Ishikawa (cell line): ENCODE results near the gene PTPRU.

Source experiments
- CEBPB ChIP-seq: IDR thresholded peaks from 2 replicates; pipeline ENCODE4 v1.6.1; 2012
- CREB1 ChIP-seq: IDR thresholded peaks from 2 replicates; pipeline ENCODE4 v1.6.1; 2012; ENCODE audit warnings: low read depth
- EGR1 ChIP-seq: IDR thresholded peaks from 2 replicates; pipeline ENCODE4 v1.6.1; 2012
- EP300 ChIP-seq: IDR thresholded peaks from 2 replicates; pipeline ENCODE4 v1.6.1; 2012; ENCODE audit warnings: borderline replicate concordance
- FOXM1 ChIP-seq: IDR thresholded peaks from 2 replicates; pipeline ENCODE4 v1.6.1; 2012; ENCODE audit warnings: low read depth, borderline replicate concordance
- NFIC ChIP-seq: IDR thresholded peaks from 2 replicates; pipeline ENCODE4 v1.6.1; 2012
- RAD21 ChIP-seq: IDR thresholded peaks from 2 replicates; pipeline ENCODE4 v1.6.1; 2012; ENCODE audit warnings: low read depth
- TAF1 ChIP-seq: IDR thresholded peaks from 2 replicates; pipeline ENCODE4 v1.6.1; 2012; ENCODE audit warnings: low read depth, mild to moderate bottlenecking
- TCF12 ChIP-seq: IDR thresholded peaks from 2 replicates; pipeline ENCODE4 v1.6.1; 2012; ENCODE audit warnings: low read depth
- TEAD4 ChIP-seq: IDR thresholded peaks from 2 replicates; pipeline ENCODE4 v1.6.1; 2012
- YY1 ChIP-seq: IDR thresholded peaks from 2 replicates; pipeline ENCODE4 v1.6.1; 2012; ENCODE audit warnings: low read depth
- ZBTB7A ChIP-seq: IDR thresholded peaks from 2 replicates; pipeline ENCODE4 v1.6.1; 2012; ENCODE audit warnings: low read depth
- TF ChIP-seq, protein P1 (sequence below): IDR thresholded peaks from 2 replicates; pipeline ENCODE4 v1.6.1; 2012; ENCODE audit warnings: low read depth, mild to moderate bottlenecking
- TF ChIP-seq, protein P2 (sequence below): IDR thresholded peaks from 2 replicates; pipeline ENCODE4 v1.6.1; 2012
- TF ChIP-seq, protein P3 (sequence below): IDR thresholded peaks from 2 replicates; pipeline ENCODE4 v1.6.1; 2012

Gene PTPRU

DNA sequence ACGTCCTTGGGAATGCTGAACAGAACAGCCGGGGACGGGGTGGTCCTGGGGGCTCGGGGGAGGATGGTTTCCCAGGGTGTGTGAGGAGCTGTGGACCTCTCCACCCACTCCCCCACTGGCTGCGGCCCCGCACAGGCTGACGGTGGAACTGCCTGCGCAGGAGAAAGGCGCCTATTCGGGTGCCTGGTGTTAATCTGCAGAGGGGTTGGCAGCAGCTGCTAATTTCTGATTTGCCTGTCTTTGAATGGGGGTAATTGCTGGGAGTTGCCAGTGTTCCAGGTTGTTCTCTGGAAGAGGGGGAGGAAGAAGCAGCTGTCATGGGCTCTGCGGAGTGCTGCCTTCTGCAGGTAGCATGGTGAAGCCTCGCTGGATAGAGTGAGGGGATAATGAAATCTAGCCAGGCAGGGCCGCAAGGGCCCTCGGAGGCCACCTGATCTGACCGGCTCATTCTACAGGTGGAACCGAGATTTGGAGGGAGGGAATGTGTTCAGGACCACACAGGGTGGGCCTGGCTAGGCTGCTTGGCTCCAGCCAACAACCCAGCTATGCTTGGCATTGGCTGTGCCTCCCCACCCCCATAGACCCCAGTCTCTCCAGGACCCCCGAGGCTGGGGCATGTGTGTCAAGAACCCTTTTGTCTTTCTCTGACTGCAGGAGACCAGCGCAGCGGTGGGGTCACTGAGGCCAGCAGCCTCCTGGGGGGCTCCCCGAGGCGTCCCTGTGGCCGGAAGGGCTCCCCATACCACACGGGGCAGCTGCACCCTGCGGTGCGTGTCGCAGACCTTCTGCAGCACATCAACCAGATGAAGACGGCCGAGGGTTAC is 67.1 kb downstream of the PTPRU start:
- no peak for TF ChIP-seq EP300
- TF ChIP-seq YY1 = no peak
- TF ChIP-seq, protein P1, sequence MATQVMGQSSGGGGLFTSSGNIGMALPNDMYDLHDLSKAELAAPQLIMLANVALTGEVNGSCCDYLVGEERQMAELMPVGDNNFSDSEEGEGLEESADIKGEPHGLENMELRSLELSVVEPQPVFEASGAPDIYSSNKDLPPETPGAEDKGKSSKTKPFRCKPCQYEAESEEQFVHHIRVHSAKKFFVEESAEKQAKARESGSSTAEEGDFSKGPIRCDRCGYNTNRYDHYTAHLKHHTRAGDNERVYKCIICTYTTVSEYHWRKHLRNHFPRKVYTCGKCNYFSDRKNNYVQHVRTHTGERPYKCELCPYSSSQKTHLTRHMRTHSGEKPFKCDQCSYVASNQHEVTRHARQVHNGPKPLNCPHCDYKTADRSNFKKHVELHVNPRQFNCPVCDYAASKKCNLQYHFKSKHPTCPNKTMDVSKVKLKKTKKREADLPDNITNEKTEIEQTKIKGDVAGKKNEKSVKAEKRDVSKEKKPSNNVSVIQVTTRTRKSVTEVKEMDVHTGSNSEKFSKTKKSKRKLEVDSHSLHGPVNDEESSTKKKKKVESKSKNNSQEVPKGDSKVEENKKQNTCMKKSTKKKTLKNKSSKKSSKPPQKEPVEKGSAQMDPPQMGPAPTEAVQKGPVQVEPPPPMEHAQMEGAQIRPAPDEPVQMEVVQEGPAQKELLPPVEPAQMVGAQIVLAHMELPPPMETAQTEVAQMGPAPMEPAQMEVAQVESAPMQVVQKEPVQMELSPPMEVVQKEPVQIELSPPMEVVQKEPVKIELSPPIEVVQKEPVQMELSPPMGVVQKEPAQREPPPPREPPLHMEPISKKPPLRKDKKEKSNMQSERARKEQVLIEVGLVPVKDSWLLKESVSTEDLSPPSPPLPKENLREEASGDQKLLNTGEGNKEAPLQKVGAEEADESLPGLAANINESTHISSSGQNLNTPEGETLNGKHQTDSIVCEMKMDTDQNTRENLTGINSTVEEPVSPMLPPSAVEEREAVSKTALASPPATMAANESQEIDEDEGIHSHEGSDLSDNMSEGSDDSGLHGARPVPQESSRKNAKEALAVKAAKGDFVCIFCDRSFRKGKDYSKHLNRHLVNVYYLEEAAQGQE = no peak
- TF ChIP-seq RAD21 = no peak
- TF ChIP-seq, protein P2, sequence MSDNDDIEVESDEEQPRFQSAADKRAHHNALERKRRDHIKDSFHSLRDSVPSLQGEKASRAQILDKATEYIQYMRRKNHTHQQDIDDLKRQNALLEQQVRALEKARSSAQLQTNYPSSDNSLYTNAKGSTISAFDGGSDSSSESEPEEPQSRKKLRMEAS = no peak
- no peak for TF ChIP-seq CEBPB
- no peak for TF ChIP-seq TEAD4
- TF ChIP-seq CREB1 = no peak
- TF ChIP-seq NFIC = no peak

DNA sequence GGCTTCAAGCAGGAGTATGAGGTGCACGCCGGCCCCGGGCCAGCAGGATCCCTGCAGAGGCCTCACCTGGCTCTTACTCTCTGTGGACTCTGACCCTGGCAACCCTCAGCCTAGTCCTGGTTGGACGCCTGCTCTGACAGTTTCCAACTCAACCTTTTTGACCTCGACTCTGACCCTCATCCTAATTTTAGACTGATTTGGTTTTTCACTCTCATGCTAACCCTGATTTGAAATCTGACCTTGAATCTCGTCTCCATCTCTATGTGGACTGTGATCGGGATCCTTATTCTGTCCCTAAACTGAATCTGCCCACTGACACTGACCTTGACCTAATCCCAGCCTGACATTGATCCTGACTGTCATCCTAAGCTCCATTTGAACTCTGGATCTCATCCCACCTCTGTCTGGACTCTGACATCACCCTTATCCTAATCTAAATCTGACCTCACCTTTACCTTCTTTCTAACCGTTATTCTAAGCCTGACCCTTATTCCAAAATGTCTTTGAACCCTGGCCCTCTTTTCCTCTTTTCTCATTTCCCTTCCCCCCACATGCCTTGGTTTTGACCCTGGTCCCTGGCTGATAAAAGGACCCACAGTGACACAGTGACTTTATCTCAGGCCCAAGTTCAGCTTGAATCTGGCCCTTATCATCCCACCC is 67.8 kb downstream of the PTPRU start:
- TF ChIP-seq EGR1 = no peak
- TF ChIP-seq, protein P3, sequence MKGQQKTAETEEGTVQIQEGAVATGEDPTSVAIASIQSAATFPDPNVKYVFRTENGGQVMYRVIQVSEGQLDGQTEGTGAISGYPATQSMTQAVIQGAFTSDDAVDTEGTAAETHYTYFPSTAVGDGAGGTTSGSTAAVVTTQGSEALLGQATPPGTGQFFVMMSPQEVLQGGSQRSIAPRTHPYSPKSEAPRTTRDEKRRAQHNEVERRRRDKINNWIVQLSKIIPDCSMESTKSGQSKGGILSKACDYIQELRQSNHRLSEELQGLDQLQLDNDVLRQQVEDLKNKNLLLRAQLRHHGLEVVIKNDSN = no peak
- no peak for TF ChIP-seq YY1
- no peak for TF ChIP-seq FOXM1
- TF ChIP-seq ZBTB7A = no peak
- TF ChIP-seq TEAD4 = no peak
- TF ChIP-seq TAF1 = no peak
- TF ChIP-seq, protein P2 = no peak
- no peak for TF ChIP-seq NFIC
- TF ChIP-seq CREB1 = no peak
- no peak for TF ChIP-seq TCF12
- TF ChIP-seq RAD21 = no peak

DNA sequence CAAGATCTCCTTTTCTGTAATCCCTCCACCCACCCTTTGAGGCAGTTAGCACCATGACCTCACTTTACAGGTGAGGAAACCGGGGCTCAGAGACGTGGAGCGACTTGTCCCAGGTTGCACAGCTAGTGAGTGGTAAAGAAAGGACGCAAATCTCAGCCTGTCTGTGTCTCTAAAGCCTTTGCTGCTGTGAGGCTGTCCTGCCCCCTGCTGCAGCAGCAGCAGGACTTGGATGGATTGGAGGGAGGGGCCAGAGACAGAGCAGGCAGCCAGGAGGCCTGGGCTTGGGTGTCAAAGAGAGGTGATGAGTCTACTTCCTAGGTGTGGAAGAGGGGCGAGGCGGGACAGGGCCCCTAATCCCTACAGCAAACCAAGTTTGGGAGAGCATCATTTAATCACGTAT is 69.6 kb downstream of the PTPRU start:
- TF ChIP-seq RAD21 (no peak), TAF1 (no peak), EGR1 (no peak), FOXM1 (no peak), ZBTB7A (no peak), YY1 (no peak), EP300 (no peak)
- TF ChIP-seq, protein P1 = no peak
- TF ChIP-seq, protein P3 = no peak
- TF ChIP-seq, protein P2 = no peak

DNA sequence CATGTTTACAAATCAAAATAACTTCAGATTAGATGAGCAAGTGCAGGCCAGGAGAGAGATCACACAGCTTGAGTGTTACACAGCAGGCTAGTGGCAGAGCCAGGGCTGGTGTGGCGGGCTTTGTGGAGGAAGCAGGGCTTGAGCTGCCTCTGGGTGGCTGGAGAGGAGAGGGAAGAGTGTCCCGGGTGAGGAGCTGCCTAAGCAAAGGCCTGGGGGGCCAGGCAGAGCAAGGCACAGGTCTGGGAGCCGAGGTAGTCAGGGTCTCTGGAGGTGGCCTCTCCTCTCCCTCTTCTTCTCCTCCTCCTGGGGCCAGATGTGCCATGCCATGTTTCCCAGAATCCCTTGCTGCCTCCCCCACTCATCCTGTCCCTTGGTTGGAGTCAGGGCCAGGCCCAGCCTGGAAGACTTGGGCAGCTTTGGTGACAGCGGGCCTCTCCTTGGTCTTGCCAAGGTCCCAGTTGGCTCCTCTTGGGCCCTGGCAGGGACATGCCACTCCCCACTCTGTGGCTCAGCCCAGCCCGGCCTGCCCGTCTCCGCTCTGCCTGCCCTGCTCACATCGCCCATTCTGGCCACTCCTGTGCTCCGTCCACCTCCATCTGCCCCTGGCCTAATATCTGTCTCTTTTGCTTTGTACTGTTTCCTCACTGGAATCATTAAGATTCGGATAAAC is 70.3 kb downstream of the PTPRU start:
- TF ChIP-seq CEBPB (no peak), TEAD4 (no peak), TAF1 (no peak), TCF12 (no peak), RAD21 (no peak), NFIC (no peak), CREB1 (no peak), EP300 (no peak)
- TF ChIP-seq, protein P1 = no peak
